T1000 (cell line): ENCODE measurements around the gene PMS2.
"Not testable (repeated sequence)": the region's sequence is repeated elsewhere in the genome, so short reads cannot be mapped to it uniquely, and the experiment has no call there.

Experiments
- DNase-seq: peaks from one replicate; lab custom pipeline; 2025; ENCODE audit warnings: mixed read lengths; lab: John Stamatoyannopoulos, UW

The PMS2 gene

GRCh38 chr7:6008668-6009611 is at the start of gene PMS2, which contains the start of gene AIMP2:
PMS2 (minus strand) TSS chr7:6009049; CDS start chr7:6009019, 30 bp downstream.
AIMP2 (plus strand) TSS chr7:6009272; CDS start chr7:6009364, 92 bp downstream.
- peak; percentile 95 for DNase-seq

- no peak for DNase-seq
These were observed 48.7 kb upstream of the PMS2 start for GRCh38 chr7:6057316-6058129.

- no peak for DNase-seq
These were observed 47.8 kb upstream of the PMS2 start for GRCh38 chr7:6056616-6057015.

GRCh38 chr7:6051185-6051584 is 42.3 kb upstream of the PMS2 start:
- DNase-seq, result not testable (repeated sequence)

GRCh38 chr7:6049780-6050179 is 40.9 kb upstream of the PMS2 start:
- no peak for DNase-seq

GRCh38 chr7:6035686-6036085 is 26.8 kb upstream of the PMS2 start:
- no peak for DNase-seq

- DNase-seq, result no peak
These were observed 26.3 kb upstream of the PMS2 start for GRCh38 chr7:6035165-6035564.

GRCh38 chr7:6032641-6033040 is 23.8 kb upstream of the PMS2 start:
- no peak for DNase-seq

- DNase-seq, result no peak
These were observed 23.3 kb upstream of the PMS2 start for GRCh38 chr7:6032167-6032566.

GRCh38 chr7:6031567-6031966 is 22.7 kb upstream of the PMS2 start:
- DNase-seq, result no peak

- no peak for DNase-seq
These were observed 22.1 kb upstream of the PMS2 start, which contains the start of gene ANKRD61 for GRCh38 chr7:6030988-6031387. ANKRD61 (plus strand) TSS chr7:6031376; CDS start chr7:6031376, 0 bp downstream.

- DNase-seq, result no peak
These were observed 19.7 kb upstream of the PMS2 start for GRCh38 chr7:6028563-6028962.

- DNase-seq, result no peak
These were observed 19.0 kb upstream of the PMS2 start for GRCh38 chr7:6027806-6028365.

- no peak for DNase-seq
These were observed 18.0 kb upstream of the PMS2 start for GRCh38 chr7:6026820-6027311.

- no peak for DNase-seq
These were observed 17.4 kb upstream of the PMS2 start for GRCh38 chr7:6026011-6026819.

- no peak for DNase-seq
These were observed 15.2 kb upstream of the PMS2 start for GRCh38 chr7:6023974-6024435.

GRCh38 chr7:6022707-6023106 is 13.9 kb upstream of the PMS2 start:
- DNase-seq, result no peak

- DNase-seq, result no peak
These were observed 11.8 kb upstream of the PMS2 start for GRCh38 chr7:6020371-6021286.

GRCh38 chr7:6016653-6016966 is 7.8 kb upstream of the PMS2 start:
- no peak for DNase-seq
